HG03280 (cell line): ENCODE results near the gene HAO1.

Experiments used
- ATAC-seq: cut with Tn5 transposase; IDR thresholded peaks from one replicate; pipeline ENCODE4 v1.9.1; 2021; ENCODE audit warnings: mild to moderate bottlenecking, moderate library complexity; ENCODE audit not compliant: unreplicated experiment

Gene HAO1

DNA sequence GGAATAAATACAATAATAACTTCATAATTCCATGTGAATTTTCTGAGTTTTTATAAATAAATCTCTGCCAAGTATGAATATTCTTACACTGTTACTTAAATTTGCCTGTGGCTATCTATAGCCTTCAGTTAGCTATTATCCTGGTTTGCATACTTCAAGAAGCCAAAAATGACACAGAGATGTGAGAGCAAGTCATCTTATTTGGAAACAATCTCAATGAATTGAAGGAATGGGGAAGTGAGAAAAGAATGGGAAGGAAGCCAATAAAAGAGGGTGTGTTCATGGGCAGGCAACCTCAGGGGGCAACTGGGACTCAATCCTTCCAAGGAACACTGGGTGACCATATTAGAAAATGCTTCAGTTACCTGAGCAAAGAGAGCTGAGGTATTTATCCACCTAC lies 9.9 kb downstream of the HAO1 start:
- ATAC-seq, result no peak

DNA sequence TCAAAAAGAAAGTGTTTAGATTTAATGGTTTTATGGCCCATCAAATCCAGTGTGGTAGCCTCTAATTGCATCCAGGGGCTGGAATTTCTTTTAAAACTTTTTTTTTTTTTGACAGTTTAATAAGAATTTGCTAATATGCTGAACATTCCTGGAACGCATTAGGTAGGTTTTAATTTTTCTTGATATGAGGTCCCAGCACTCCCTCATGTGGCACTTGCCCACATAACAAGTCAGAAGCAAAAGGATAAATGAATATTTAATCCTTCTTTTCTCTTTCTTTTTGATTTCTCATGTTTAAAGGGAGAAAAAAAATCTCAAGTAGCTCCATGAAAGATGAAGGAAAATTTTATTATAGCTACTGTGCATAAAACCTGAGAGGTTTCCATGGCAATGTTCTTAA lies 13.5 kb downstream of the HAO1 start:
- no peak for ATAC-seq

DNA sequence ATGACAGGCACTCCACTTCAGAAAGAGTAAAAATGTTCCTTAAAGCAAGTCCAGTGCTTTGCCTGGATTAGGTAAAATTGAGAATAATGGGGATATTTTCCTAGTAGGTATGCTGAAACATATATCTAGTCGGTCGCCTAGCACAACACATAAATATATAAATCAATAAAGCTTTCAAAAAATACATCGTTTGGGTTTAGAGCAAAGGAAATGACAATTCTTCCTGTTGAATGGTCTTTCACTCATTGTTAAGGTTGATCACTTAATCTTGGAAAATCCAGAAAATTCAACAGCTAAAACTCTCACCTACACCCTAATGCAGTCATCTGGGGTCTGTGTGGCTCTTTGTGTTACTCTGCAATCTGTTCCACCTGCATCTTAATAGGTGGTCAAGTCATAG lies 13.9 kb downstream of the HAO1 start:
- ATAC-seq, result no peak

DNA sequence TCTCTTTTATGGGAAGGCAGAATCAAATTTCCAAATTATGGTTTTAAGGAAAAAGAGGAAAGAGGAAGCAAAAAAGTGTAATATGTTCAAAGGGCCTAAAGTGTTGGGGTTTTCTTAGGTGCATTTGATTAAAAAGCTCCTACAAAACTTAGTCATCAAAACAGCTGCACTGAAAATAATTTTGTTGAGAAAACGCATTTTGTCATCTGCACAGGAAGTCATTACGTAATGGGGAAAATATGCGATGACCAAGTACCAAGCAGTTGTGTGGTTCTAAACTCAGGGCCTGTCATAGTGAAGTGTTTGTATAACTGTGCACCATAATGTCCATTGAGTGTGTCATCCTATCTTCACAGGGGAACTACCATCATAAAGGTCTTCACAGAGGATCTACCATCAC lies 15.6 kb downstream of the HAO1 start:
- no peak for ATAC-seq

DNA sequence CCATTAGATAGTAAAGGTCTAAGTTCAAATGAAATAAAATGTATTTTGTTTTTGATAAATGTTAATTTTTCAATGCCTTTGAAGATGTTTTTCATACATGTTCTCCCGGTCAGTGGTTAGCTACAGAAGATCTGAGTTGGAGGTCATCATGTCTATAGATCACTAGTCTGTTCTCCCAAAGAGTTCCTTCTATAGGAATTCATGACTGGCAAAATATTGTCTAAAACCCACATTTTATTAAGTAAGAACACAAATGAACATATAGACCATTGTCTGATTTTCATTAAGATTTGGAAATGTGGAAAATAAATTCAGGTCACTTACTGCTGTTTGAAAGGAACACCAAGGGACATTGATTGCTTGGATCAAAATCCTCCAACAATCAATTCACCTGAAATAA lies 23.6 kb downstream of the HAO1 start:
- no peak for ATAC-seq

DNA sequence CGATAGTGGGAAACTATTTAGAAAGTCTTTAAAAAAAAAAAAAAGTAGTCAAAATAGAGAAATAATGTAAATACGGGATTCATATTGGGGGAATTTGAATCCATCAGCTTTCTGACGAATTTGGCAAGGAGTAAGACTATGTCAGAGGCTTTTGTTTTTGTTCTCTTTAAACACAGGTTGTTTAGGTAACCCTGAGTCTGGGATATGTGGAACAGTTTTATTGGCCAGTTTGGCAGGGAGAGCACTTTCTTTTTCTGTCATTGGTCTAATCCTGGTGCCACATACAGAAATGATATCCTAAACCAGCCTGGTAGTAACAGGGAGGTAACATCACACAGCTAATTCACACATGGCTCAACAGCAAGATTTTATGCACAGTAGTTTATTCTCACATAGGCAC lies 27.7 kb downstream of the HAO1 start:
- ATAC-seq, result no peak

DNA sequence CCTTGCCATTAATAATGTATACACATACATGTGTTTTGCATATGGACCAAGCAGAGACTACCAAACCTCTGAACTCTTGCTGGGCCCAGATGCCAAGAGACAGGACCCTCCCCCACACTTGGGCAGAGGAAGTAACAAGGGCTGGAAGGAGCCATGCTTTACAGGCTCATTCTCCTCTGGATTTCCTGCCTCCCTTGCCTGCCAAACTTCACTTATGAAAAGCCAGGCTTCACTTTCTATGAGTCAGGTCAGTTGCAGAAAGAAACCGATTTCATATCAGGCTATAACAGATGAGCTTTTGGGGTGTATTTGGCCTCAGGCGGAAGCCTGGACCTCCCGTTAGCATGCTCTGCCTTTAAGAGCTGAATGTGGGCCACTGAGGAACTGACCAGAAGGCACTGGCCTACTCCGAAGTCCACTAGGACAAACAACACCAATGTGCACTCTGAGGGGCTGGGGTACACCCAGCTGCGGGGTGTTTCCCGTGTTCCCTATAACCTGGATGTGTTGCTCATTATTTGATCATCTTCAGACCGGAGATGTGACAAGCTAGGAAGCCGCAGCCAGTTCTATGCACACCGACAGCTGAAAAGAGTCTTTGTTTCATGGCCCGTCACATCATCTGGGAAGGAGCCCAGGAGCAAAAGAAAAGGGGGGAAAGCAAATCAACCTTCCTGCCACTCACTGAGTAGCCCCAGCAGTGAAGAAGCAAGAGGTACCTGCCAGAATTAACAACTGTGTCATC lies 28.5 kb downstream of the HAO1 start:
- no peak for ATAC-seq

DNA sequence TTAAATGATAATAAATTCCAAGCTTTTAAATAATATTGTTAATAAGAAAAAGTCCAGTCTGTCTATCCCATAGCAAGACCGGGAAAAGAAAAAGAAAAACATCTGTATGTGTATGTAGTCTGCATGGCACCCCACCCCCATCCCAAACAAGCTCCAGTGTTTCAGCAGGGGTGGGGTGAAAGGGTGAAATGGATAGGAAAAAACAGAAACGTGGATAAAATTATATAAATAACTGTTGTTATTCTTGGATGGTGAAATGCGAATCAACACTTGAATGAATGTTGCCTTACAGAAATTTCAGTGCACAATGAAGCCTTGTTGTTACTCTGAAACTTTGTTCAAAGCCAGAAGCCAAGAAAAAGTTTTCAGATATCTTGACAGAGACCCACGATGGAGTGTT lies 31.4 kb downstream of the HAO1 start:
- ATAC-seq, result no peak

DNA sequence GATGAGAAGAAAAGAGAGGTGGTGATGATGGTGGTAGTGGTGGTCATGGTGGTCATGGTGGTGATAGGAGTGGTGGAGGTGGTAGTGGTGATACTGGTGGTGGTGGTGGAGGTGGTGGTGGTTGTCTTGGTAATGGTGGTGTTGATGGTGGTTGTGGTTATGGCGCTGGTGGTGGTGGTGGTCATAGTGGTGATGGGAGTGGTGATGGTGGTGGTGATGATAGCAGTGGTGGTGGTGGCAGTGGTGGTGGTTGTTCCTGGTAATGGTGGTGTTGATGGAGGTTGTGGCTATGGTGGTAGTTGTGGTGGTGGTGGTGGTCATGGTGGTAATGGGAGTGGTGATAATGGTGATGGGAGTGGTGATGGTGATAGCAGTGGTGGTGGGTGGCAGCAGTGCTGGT lies 36.8 kb downstream of the HAO1 start:
- ATAC-seq, result no peak

DNA sequence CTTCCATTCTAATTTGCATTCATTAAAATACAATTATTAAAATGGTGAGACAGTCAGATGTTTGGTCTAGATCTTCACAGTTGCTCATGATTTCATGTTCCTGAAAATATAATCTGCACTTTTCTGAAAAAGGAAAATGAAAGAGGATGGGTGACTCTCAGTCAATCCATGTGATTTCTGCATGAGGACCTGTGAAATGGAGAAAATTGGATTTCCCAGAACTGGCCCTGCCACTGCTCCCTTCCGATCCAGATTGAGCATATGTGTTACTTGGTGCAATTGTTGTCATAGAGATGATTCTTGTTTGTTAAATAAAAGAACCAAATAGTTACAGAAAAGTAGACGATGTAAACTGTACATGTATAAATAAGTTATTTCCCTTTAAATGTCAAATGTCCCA lies 37.4 kb downstream of the HAO1 start:
- ATAC-seq, result no peak

DNA sequence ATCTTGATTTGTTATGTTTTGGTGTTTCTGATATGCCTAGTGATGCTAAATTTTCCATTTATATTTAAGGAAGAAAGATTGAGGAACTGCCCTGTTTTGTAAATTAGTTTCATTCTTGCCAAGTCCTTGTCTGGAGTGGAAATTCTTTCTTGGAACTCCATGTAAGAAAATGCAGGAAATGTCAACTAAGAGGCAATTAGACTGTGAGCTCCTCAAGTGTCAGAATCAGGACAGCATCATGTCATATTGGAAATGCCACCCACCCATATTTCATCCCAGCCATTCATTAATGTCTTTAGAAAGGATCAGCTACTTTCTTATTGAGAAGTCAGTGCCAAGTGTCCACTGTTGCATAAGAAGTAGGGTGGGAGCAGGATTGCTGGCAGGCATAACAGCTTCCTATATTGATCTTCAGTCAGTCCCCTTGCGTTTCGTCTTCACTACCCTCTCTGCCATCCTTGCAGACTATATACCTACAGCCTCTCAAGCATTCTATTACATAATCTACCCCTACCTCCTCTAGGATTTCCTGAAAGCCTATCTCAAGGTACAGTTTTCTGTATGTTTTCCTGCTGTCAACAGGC lies 42.4 kb downstream of the HAO1 start:
- no peak for ATAC-seq

DNA sequence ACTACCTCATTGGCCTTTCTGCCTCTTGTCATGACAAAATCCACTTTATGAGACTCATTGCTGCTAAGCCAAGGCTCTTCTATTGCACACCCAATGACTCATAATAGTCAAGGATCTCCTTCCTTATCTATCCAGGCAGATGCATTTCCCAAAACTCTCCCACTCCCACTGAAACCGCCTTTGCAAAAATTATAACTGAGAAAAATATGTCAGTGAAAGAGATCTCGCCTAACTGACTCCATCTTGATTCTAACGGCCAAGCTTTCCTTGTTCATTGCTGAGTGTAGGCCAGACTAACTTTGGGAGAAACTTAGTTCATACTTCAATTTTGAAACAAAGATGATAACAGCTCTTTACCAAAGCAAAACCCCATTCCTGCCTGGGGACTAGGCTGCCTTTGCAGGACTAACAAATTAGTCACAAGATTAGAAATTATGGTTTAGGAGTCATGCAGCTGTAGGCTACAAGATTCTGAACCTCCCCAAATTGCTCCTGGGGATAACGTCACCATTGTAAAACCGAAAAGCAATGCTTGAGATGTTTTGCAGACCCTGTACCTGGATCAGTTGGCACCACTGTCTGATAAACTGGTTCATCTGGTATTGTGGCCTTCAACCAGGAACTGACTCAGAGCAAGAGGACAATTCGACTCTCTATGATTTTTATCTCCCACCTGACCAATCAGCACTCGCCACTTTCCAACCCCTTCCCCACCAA lies 47.1 kb downstream of the HAO1 start:
- no peak for ATAC-seq

DNA sequence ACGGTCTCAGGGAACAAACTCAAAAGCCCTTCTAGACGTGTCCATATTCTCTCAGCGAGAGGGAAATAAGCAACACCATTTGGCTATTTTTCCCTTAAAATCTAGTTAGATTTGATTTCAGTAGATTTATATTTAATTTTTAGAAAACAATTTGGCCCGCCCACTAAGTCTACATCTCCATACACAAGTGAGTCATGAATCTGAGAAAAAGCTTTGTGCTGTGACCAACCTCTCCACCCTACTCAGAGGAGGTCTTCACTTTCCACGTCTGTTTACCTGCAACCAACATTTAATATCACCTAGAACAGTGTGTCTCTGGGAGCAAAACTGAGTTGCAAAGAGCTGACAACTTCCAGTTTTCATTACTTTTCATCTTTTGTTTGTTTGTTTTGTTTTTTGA lies 48.6 kb downstream of the HAO1 start:
- no peak for ATAC-seq

DNA sequence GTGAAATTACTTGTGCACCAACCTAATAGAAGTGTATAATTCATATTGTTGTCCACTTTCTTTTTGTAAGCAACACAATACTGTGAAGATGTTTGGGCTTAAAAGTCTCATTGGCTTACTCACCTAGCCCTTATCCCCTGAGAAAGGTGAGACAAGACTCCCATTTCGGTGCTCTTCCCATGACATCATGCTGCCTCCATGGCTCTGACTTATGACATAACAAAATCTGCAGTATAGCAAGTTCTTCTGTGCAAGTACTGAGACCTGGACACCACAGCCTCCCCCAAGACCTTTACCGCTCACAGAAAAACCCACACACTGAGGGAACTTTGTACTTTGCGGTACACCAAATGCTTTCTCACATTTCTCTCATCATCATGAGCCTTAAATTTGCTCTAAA lies 50.5 kb downstream of the HAO1 start:
- ATAC-seq, result no peak

DNA sequence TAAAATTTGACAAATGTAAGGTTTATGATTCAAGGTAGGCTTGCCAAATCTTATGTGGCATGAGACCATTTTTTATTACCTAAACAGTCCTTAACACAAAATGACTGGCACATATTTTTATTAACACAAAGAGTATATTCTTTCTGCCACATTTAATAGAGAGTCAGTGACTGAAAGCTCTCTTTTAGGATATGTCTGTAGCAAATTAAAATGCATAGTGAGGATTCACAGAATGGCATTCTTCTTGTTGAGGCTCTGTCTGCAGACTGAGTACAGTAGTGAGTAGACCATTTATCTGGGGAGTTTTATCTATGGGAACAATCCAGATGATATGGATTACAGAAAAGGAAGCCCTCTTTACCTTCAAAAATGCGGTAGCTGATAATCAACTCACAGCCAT lies 56.5 kb downstream of the HAO1 start:
- ATAC-seq, result no peak

DNA sequence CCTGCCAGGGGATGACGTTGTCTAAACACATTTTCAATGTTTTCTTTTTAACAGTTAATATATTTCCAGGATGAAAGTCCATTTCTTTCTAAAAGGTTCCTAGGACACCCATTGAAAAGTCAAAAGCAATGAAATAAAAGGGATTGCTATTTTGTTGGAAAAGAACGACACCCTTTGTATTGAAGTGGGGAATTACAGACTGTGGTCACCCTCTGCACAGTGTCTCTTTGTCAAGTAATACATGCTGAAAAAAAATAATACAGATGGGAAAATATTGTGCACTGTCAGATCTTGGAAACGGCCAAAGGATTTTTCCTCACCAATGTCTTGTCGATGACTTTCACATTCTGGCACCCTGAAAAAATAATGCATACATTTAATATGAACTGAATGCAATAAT lies 56.9 kb downstream of the HAO1 start:
- no peak for ATAC-seq

DNA sequence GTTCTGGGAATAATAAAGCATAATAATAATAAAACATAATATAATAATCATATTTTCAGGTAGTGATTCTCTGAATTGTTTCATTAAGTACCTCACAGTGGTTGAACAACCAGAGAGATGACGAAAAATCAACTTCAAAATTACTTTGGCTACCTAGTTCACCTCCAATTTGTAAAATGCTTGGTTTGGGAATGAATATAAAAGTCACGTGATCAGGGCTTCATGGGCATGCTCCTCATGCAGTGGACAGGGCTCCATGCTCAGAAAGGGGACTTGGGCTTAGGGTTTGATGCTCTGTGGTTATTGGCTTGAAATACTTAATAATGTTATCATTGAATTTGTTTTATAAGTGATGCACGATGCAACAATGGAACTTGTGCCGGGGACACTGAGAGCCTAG lies 58.2 kb downstream of the HAO1 start:
- ATAC-seq, result no peak

DNA sequence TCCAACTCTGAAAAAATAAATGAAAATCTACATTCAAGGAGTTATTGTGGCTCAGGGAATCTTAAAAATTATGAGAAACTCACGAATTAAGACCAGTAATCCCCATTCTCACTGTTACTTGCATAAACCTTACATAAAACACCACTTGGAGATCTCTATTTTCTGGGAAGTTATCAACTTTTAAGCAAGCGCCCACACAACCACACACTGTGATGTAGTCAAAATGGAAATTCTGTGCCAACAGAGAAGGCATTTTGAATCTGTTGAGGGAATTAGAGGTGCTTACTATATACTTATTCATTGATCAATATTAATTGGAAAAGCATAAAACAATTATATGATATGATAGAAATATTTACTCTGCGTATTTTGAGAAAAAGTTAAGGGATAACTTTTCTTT lies 58.7 kb downstream of the HAO1 start:
- no peak for ATAC-seq

DNA sequence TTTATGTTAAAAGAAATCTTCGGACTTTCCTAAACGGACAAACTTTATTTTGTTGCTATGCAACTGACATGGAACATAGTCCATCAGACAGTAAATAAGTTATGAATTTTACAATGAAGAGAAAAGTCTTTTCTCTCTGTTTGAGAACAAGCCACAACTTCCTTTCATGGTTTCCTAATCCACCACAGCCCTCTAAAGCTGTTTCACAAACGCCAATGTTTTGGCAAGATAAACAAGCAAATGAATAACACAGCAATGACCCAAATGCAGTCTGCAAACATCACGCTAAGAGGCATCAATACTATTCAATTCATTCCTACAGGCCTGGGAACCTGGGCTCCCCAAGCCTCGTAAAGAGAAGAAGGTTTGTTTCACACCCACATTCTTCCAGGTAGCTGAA lies 60.4 kb downstream of the HAO1 start:
- ATAC-seq, result no peak

DNA sequence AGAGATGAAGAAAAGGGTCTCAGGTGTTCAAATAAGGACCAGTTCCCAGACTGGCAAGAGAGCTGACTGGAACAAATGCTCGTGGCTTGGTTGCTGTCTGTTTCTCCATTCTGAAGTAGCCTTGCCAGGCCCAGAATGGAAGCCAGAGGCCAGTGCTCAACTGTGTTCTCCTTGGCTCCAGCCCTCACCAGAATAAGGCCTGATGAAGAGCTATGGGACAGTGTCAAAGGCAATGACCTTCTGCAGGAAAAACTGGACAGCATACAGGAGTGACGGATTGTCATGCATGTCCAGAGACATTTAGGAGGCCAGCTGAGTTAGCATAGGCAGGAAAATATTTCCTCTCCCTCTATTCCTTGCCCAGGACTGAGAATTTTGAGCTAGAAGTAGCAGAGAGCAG lies 72.2 kb downstream of the HAO1 start:
- ATAC-seq, result no peak

DNA sequence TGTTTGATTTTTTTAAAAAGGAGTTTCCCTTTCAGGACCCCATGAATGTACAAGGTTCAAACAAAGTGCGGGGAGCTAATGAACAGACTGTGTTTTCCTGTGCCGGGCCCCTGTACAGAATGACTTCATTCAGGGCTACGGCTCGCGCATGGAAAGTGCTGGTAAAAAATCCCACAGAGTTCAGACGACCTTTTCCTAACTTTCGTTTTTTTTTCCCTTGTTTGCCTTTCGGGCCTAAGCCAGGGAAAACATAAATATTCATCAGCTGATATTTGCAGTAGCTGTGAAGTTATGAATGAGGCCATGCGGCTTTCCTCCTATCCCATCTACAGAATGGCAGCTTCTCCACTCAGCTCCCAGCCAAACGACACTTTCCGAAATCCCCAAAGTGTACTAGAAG lies 74.0 kb downstream of the HAO1 start:
- no peak for ATAC-seq

DNA sequence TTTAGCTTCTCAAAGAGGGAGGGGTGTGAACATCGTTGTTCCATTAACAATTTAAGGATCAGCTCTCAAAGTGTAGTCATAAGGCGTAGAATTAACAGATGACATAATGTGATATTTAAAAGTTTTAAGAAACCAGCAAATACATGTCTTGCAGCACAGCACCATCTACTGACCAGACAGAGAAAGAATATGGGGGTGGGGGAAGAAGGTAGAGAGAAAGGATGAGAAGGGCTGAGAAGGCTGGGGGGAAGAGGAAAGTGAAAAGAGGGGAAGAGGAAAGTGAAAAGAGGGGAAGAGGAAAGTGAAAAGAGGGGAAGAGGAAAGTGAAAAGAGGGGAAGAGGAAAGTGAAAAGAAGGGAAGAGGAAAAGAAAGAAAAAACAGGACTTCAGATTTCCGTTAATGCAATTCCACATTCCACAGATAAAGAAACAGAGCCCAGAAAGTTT lies 80.9 kb downstream of the HAO1 start:
- no peak for ATAC-seq
